ENCODE measurements around the gene RPL29.

Gene RPL29

GRCh38 chr3:51970606-51971300, 24.9 kb downstream of the RPL29 start:
- Histone ChIP-seq H3K9ac (ENCODE audit: low read length) (no peak overlapping the region), H3K27ac (ENCODE audit: low read depth, low read length) (no peak overlapping the region), H3K36me3 (ENCODE audit: control insufficient read depth, insufficient read depth, low read length) (no peaks in the 10 kb centered on the region), H3K4me1 (ENCODE audit: control insufficient read depth, insufficient read depth, low read length) (peaks cover 13% of the 10 kb centered on the region), H3K4me3 (ENCODE audit: low read length) (no peak overlapping the region), H3K27me3 (ENCODE audit: control insufficient read depth, insufficient read depth, low read length) (no peaks in the 10 kb centered on the region)

GRCh38 chr3:51969841-51970240, 25.9 kb downstream of the RPL29 start:
- Histone ChIP-seq H3K4me3 (ENCODE audit: low read length) (no peak overlapping the region), H3K36me3 (ENCODE audit: control insufficient read depth, insufficient read depth, low read length) (no peaks in the 10 kb centered on the region), H3K4me1 (ENCODE audit: control insufficient read depth, insufficient read depth, low read length) (peaks cover 9% of the 10 kb centered on the region), H3K9ac (ENCODE audit: low read length) (no peak overlapping the region), H3K27me3 (ENCODE audit: control insufficient read depth, insufficient read depth, low read length) (no peaks in the 10 kb centered on the region), H3K27ac (ENCODE audit: low read depth, low read length) (no peak overlapping the region)

GRCh38 chr3:51968883-51969678, 26.6 kb downstream of the RPL29 start:
- no peak overlapping the region for H3K27ac ChIP-seq (ENCODE audit: low read depth, low read length)
- no peaks in the 10 kb centered on the region for H3K27me3 ChIP-seq (ENCODE audit: control insufficient read depth, insufficient read depth, low read length)
- no peaks in the 10 kb centered on the region for H3K36me3 ChIP-seq (ENCODE audit: control insufficient read depth, insufficient read depth, low read length)
- H3K4me1 ChIP-seq (ENCODE audit: control insufficient read depth, insufficient read depth, low read length): peaks cover 3% of the 10 kb centered on the region
- no peak overlapping the region for H3K9ac ChIP-seq (ENCODE audit: low read length)
- no peak overlapping the region for H3K4me3 ChIP-seq (ENCODE audit: low read length)

- H3K9ac ChIP-seq (ENCODE audit: low read length): peak overlapping the region; percentile 39
- H3K4me3 ChIP-seq (ENCODE audit: low read length): peak overlapping the region; percentile 74
- H3K27ac ChIP-seq (ENCODE audit: low read depth, low read length): peak overlapping the region; percentile 85
- H3K4me1 ChIP-seq (ENCODE audit: control insufficient read depth, insufficient read depth, low read length): peaks cover 2% of the 10 kb centered on the region
- H3K36me3 ChIP-seq (ENCODE audit: control insufficient read depth, insufficient read depth, low read length): no peaks in the 10 kb centered on the region
- H3K27me3 ChIP-seq (ENCODE audit: control insufficient read depth, insufficient read depth, low read length): no peaks in the 10 kb centered on the region
Observed at GRCh38 chr3:51968170-51968775, 27.4 kb downstream of the RPL29 start.

GRCh38 chr3:51967384-51968169, 28.1 kb downstream of the RPL29 start, which contains the start of gene PCBP4:
Gene PCBP4 (minus strand): TSS chr3:51967454. CDS start chr3:51961240, 6,214 bp downstream.
- Histone ChIP-seq H3K36me3 (ENCODE audit: control insufficient read depth, insufficient read depth, low read length) (no peaks in the 10 kb centered on the region), H3K4me1 (ENCODE audit: control insufficient read depth, insufficient read depth, low read length) (peaks cover 2% of the 10 kb centered on the region), H3K27ac (ENCODE audit: low read depth, low read length) (peak within 1 kb of the TSS; percentile 85), H3K27me3 (ENCODE audit: control insufficient read depth, insufficient read depth, low read length) (no peaks in the 10 kb centered on the region), H3K9ac (ENCODE audit: low read length) (peak within 1 kb of the TSS; percentile 84), H3K4me3 (ENCODE audit: low read length) (peak within 1 kb of the TSS; percentile 90)

- peak overlapping the region; percentile 90 for H3K4me3 ChIP-seq (ENCODE audit: low read length)
- peak overlapping the region; percentile 72 for H3K27ac ChIP-seq (ENCODE audit: low read depth, low read length)
- no peaks in the 10 kb centered on the region for H3K36me3 ChIP-seq (ENCODE audit: control insufficient read depth, insufficient read depth, low read length)
- peaks cover 2% of the 10 kb centered on the region for H3K4me1 ChIP-seq (ENCODE audit: control insufficient read depth, insufficient read depth, low read length)
- no peaks in the 10 kb centered on the region for H3K27me3 ChIP-seq (ENCODE audit: control insufficient read depth, insufficient read depth, low read length)
- H3K9ac ChIP-seq (ENCODE audit: low read length): peak overlapping the region; percentile 84
Observed at GRCh38 chr3:51966922-51967383, 28.7 kb downstream of the RPL29 start.

GRCh38 chr3:51966486-51966885, 29.2 kb downstream of the RPL29 start:
- H3K27ac ChIP-seq (ENCODE audit: low read depth, low read length): peak overlapping the region; percentile 72
- H3K36me3 ChIP-seq (ENCODE audit: control insufficient read depth, insufficient read depth, low read length): no peaks in the 10 kb centered on the region
- H3K4me1 ChIP-seq (ENCODE audit: control insufficient read depth, insufficient read depth, low read length): peaks cover 2% of the 10 kb centered on the region
- H3K4me3 ChIP-seq (ENCODE audit: low read length): peak overlapping the region; percentile 90
- peak overlapping the region; percentile 84 for H3K9ac ChIP-seq (ENCODE audit: low read length)
- H3K27me3 ChIP-seq (ENCODE audit: control insufficient read depth, insufficient read depth, low read length): no peaks in the 10 kb centered on the region

- Histone ChIP-seq H3K4me3 (ENCODE audit: low read length) (peak overlapping the region; percentile 90), H3K4me1 (ENCODE audit: control insufficient read depth, insufficient read depth, low read length) (peaks cover 2% of the 10 kb centered on the region), H3K36me3 (ENCODE audit: control insufficient read depth, insufficient read depth, low read length) (no peaks in the 10 kb centered on the region), H3K27me3 (ENCODE audit: control insufficient read depth, insufficient read depth, low read length) (no peaks in the 10 kb centered on the region), H3K27ac (ENCODE audit: low read depth, low read length) (no peak overlapping the region), H3K9ac (ENCODE audit: low read length) (no peak overlapping the region)
Observed at GRCh38 chr3:51966016-51966415, 29.7 kb downstream of the RPL29 start.

- Histone ChIP-seq H3K27ac (ENCODE audit: low read depth, low read length) (no peak overlapping the region), H3K4me3 (ENCODE audit: low read length) (no peak overlapping the region), H3K9ac (ENCODE audit: low read length) (no peak overlapping the region)
Observed at GRCh38 chr3:51964521-51964920, 31.2 kb downstream of the RPL29 start.

GRCh38 chr3:51963951-51964451, 31.7 kb downstream of the RPL29 start:
- Histone ChIP-seq H3K27ac (ENCODE audit: low read depth, low read length) (no peak overlapping the region), H3K9ac (ENCODE audit: low read length) (no peak overlapping the region), H3K4me3 (ENCODE audit: low read length) (no peak overlapping the region), H3K4me1 (ENCODE audit: control insufficient read depth, insufficient read depth, low read length) (peaks cover 2% of the 10 kb centered on the region), H3K36me3 (ENCODE audit: control insufficient read depth, insufficient read depth, low read length) (peaks cover 2% of the 10 kb centered on the region), H3K27me3 (ENCODE audit: control insufficient read depth, insufficient read depth, low read length) (no peaks in the 10 kb centered on the region)

More at GRCh38 chr3:51964521-51964920, 31.2 kb downstream of the RPL29 start:
- H3K4me1 ChIP-seq (ENCODE audit: control insufficient read depth, insufficient read depth, low read length): peaks cover 2% of the 10 kb centered on the region
- H3K27me3 ChIP-seq (ENCODE audit: control insufficient read depth, insufficient read depth, low read length): no peaks in the 10 kb centered on the region
- peaks cover 2% of the 10 kb centered on the region for H3K36me3 ChIP-seq (ENCODE audit: control insufficient read depth, insufficient read depth, low read length)

GRCh38 chr3:51962854-51963530, 32.7 kb downstream of the RPL29 start:
- Histone ChIP-seq H3K4me3 (ENCODE audit: low read length) (no peak overlapping the region), H3K4me1 (ENCODE audit: control insufficient read depth, insufficient read depth, low read length) (peaks cover 2% of the 10 kb centered on the region), H3K36me3 (ENCODE audit: control insufficient read depth, insufficient read depth, low read length) (peaks cover 2% of the 10 kb centered on the region), H3K27ac (ENCODE audit: low read depth, low read length) (no peak overlapping the region), H3K9ac (ENCODE audit: low read length) (no peak overlapping the region), H3K27me3 (ENCODE audit: control insufficient read depth, insufficient read depth, low read length) (no peaks in the 10 kb centered on the region)
